Neuronal stem cell (in vitro differentiated cells): ENCODE measurements around the gene SRRD.
"Not testable (repeated sequence)": the region's sequence is repeated elsewhere in the genome, so short reads cannot be mapped to it uniquely, and the experiment has no call there.

Source experiments
- DNase-seq: peaks from one replicate; pipeline ENCODE4 v3.0.0-alpha.2; 2013; ENCODE audit warnings: low spot score
- H2AFZ ChIP-seq: one replicate; pipeline ENCODE4 v1.6.1; 2013; ENCODE audit warnings: mild to moderate bottlenecking, low read length, inconsistent platforms
- H2AK5ac ChIP-seq: 2 replicates; pipeline ENCODE4 v1.6.1; 2013; ENCODE audit warnings: low read depth, mild to moderate bottlenecking, inconsistent platforms, low read length, moderate library complexity, mixed read lengths
- H2BK120ac ChIP-seq: 2 replicates; pipeline ENCODE4 v1.6.1; 2013; ENCODE audit warnings: low read depth, mild to moderate bottlenecking, inconsistent platforms, low read length, moderate library complexity, mixed read lengths
- H2BK12ac ChIP-seq: one replicate; pipeline ENCODE4 v1.6.1; 2013; ENCODE audit warnings: low read length, inconsistent platforms
- H2BK15ac ChIP-seq: 2 replicates; pipeline ENCODE4 v1.6.1; 2013; ENCODE audit warnings: mild to moderate bottlenecking, low read length, inconsistent platforms, mixed read lengths
- H2BK5ac ChIP-seq: one replicate; pipeline ENCODE4 v1.6.1; 2013; ENCODE audit warnings: inconsistent platforms, mild to moderate bottlenecking, low read length, moderate library complexity
- H3K14ac ChIP-seq: one replicate; pipeline ENCODE4 v1.6.1; 2013; ENCODE audit warnings: low read length, inconsistent platforms
- H3K18ac ChIP-seq: 2 replicates; pipeline ENCODE4 v1.6.1; 2013; ENCODE audit warnings: low read length, inconsistent platforms
- H3K23ac ChIP-seq: 2 replicates; pipeline ENCODE4 v1.6.1; 2013; ENCODE audit warnings: low read depth, mild to moderate bottlenecking, mixed read lengths, low read length, inconsistent platforms; ENCODE audit not compliant: poor library complexity
- H3K27ac ChIP-seq: replicated peaks from 3 replicates; pipeline ENCODE4 v1.5.1; 2013; ENCODE audit warnings: low read length, inconsistent platforms
- H3K27me3 ChIP-seq, 3 experiments: 2 replicates each; pipeline ENCODE4 v1.6.1; 2013; ENCODE audit warnings: low read length in 3 of 3, mild to moderate bottlenecking in 2 of 3, inconsistent platforms in 1 of 3, low read depth in 1 of 3, mixed read lengths in 1 of 3, moderate library complexity in 1 of 3; ENCODE audit not compliant: control insufficient read depth in 3 of 3, insufficient read depth in 3 of 3
- H3K36me3 ChIP-seq, 2 donors: replicated peaks in 1 of 2; 2 replicates each; pipeline ENCODE4 v1.6.1; 2013; ENCODE audit warnings: low read length in 2 of 2; ENCODE audit not compliant: control insufficient read depth in 2 of 2, insufficient read depth in 2 of 2
- H3K4ac ChIP-seq: 2 replicates; pipeline ENCODE4 v1.6.1; 2013; ENCODE audit warnings: inconsistent platforms, mild to moderate bottlenecking, low read length, moderate library complexity
- H3K4me1 ChIP-seq, 2 donors: 1 replicate in 1 of 2; 2 replicates in 1 of 2; pipeline ENCODE4 v1.6.1; 2013; ENCODE audit warnings: low read length in 2 of 2, low read depth in 1 of 2; ENCODE audit not compliant: control insufficient read depth in 2 of 2, insufficient read depth in 1 of 2
- H3K4me2 ChIP-seq: one replicate; pipeline ENCODE4 v1.6.1; 2013; ENCODE audit warnings: mild to moderate bottlenecking, low read length, inconsistent platforms; ENCODE audit not compliant: insufficient read depth, poor library complexity, severe bottlenecking
- H3K4me3 ChIP-seq, 2 donors: 2 replicates each; pipeline ENCODE4 v1.5.1; 2013; ENCODE audit warnings: low read length in 2 of 2, mild to moderate bottlenecking in 2 of 2, inconsistent platforms in 1 of 2, moderate library complexity in 1 of 2
- H3K79me1 ChIP-seq: one replicate; pipeline ENCODE4 v1.6.1; 2013; ENCODE audit warnings: low read depth, mild to moderate bottlenecking, inconsistent platforms, low read length, moderate library complexity
- H3K9ac ChIP-seq: one replicate; pipeline ENCODE4 v1.6.1; 2013; ENCODE audit warnings: mild to moderate bottlenecking, low read depth, low read length, inconsistent platforms; ENCODE audit not compliant: poor library complexity
- H3K9me3 ChIP-seq, 2 donors: replicated peaks in 1 of 2; 2 replicates each; pipeline versions ENCODE3 to v1.6.1; 2013; ENCODE audit warnings: low read length in 2 of 2, mild to moderate bottlenecking in 2 of 2, inconsistent platforms in 1 of 2, low read depth in 1 of 2, mixed read lengths in 1 of 2, moderate library complexity in 1 of 2; ENCODE audit not compliant: control insufficient read depth in 2 of 2, insufficient read depth in 1 of 2
- H4K8ac ChIP-seq: one replicate; pipeline ENCODE4 v1.6.1; 2013; ENCODE audit warnings: low read depth, mild to moderate bottlenecking, inconsistent platforms, low read length, moderate library complexity
- H4K91ac ChIP-seq: one replicate; pipeline ENCODE4 v1.6.1; 2013; ENCODE audit warnings: low read length, low read depth, mild to moderate bottlenecking, inconsistent platforms; ENCODE audit not compliant: poor library complexity
- WGBS, 2 donors: extraction: QIAGEN DNeasy Blood & Tissue Kit; methylation state at CpG; one replicate each; pipeline ENCODE4 v1.1.7; 2013; ENCODE audit warnings: missing lambda C conversion rate in 2 of 2, mixed read lengths in 1 of 2; ENCODE audit not compliant: insufficient read length in 2 of 2, insufficient replicate concordance in 1 of 2; ENCODE audit errors: extremely low coverage in 2 of 2; 5-methylcytosine and 5-hydroxymethylcytosine counted together

The SRRD gene

GRCh38 chr22:26527167-26527566, 43.5 kb downstream of the SRRD start:
- WGBS, 2 donors, result no CpG with 5 or more reads among the region's 3 CpGs
- peaks cover 6 to 89% of the 10 kb centered on the region in 2 donors for H3K36me3 ChIP-seq

GRCh38 chr22:26527574-26528465, 44.1 kb downstream of the SRRD start:
- H3K23ac ChIP-seq, result no peak overlapping the region
- H3K4me3 ChIP-seq, result peak overlapping the region in 1 of 2 donors; percentile 44
- no peak overlapping the region for H4K8ac ChIP-seq
- H3K27me3 ChIP-seq, result no peaks in the 10 kb centered on the region
- H3K4ac ChIP-seq, result no peak overlapping the region
- no peaks in the 10 kb centered on the region for H3K9me3 ChIP-seq
- H3K27ac ChIP-seq, result no peak overlapping the region
- H4K91ac ChIP-seq, result no peak overlapping the region
- no peaks in the 10 kb centered on the region for H3K79me1 ChIP-seq
- H3K4me2 ChIP-seq, result no peak overlapping the region
- WGBS, 2 donors, result no CpG with 5 or more reads among the region's 15 CpGs
- peaks cover 6 to 90% of the 10 kb centered on the region in 2 donors for H3K36me3 ChIP-seq
- no peak for DNase-seq
- H2BK120ac ChIP-seq, result no peak overlapping the region
- no peak overlapping the region for H3K9ac ChIP-seq
- no peaks in the 10 kb centered on the region for H3K4me1 ChIP-seq
- H3K14ac ChIP-seq, result no peak overlapping the region
- H2BK15ac ChIP-seq, result no peak overlapping the region
- no peak overlapping the region for H2AFZ ChIP-seq
- H2AK5ac ChIP-seq, result no peak overlapping the region
- no peak overlapping the region for H2BK12ac ChIP-seq
- H3K18ac ChIP-seq, result no peak overlapping the region
- H2BK5ac ChIP-seq, result no peak overlapping the region

More at GRCh38 chr22:26527167-26527566, 43.5 kb downstream of the SRRD start:
- Histone ChIP-seq H3K4me2 (no peak overlapping the region), H2AFZ (no peak overlapping the region), H3K4me3 (no peak overlapping the region), H2BK120ac (no peak overlapping the region), H3K27me3 (no peaks in the 10 kb centered on the region), H2BK15ac (no peak overlapping the region), H2BK5ac (no peak overlapping the region), H3K9ac (no peak overlapping the region), H3K23ac (no peak overlapping the region), H4K8ac (no peak overlapping the region), H3K14ac (no peak overlapping the region), H3K4me1 (no peaks in the 10 kb centered on the region), H4K91ac (no peak overlapping the region), H2BK12ac (no peak overlapping the region), H3K27ac (no peak overlapping the region), H3K18ac (no peak overlapping the region), H3K9me3 (no peaks in the 10 kb centered on the region), H3K4ac (no peak overlapping the region), H3K79me1 (no peaks in the 10 kb centered on the region), H2AK5ac (no peak overlapping the region)
- no peak for DNase-seq

- H3K4me1 ChIP-seq, H3K27me3 ChIP-seq, H2BK120ac ChIP-seq, DNase-seq, H3K79me1 ChIP-seq, H4K8ac ChIP-seq, H3K4me2 ChIP-seq, H3K9me3 ChIP-seq, H3K14ac ChIP-seq, H3K27ac ChIP-seq, H2AK5ac ChIP-seq, H3K9ac ChIP-seq, H3K23ac ChIP-seq, H2BK5ac ChIP-seq, H2BK15ac ChIP-seq, H4K91ac ChIP-seq, H2AFZ ChIP-seq, H3K18ac ChIP-seq, H3K4ac ChIP-seq, H2BK12ac ChIP-seq: not testable (repeated sequence)
- no CpG with 5 or more reads among the region's 9 CpGs for WGBS, 2 donors
- H3K4me3 ChIP-seq, result peak overlapping the region in 1 of 2 donors; percentile 44
- peaks cover 6 to 93% of the 10 kb centered on the region in 2 donors for H3K36me3 ChIP-seq
These were observed 44.8 kb downstream of the SRRD start for GRCh38 chr22:26528518-26528917.

- Histone ChIP-seq H2AFZ (no peak overlapping the region), H3K4me1 (peaks cover 0 to 1% of the 10 kb centered on the region in 2 donors), H3K9ac (no peak overlapping the region), H2AK5ac (no peak overlapping the region), H4K91ac (no peak overlapping the region), H2BK120ac (no peak overlapping the region), H3K27ac (no peak overlapping the region), H2BK15ac (no peak overlapping the region), H3K14ac (no peak overlapping the region), H3K9me3 (peaks cover 0 to 2% of the 10 kb centered on the region in 2 donors), H3K4ac (no peak overlapping the region), H3K36me3 (peaks cover 8 to 95% of the 10 kb centered on the region in 2 donors), H3K27me3 (no peaks in the 10 kb centered on the region), H2BK5ac (no peak overlapping the region), H2BK12ac (no peak overlapping the region), H3K4me2 (no peak overlapping the region), H3K4me3 (no peak overlapping the region), H4K8ac (no peak overlapping the region), H3K79me1 (no peaks in the 10 kb centered on the region), H3K23ac (no peak overlapping the region), H3K18ac (no peak overlapping the region)
- WGBS, 2 donors, result no CpG with 5 or more reads among the region's 2 CpGs
- no peak for DNase-seq
These were observed 45.7 kb downstream of the SRRD start for GRCh38 chr22:26529345-26529744.
